GM23338 (cell line): ENCODE results near the gene LACC1.

ENCODE experiments used
- CREB1 ChIP-seq: fragments of 250-450 bp; sonication (Bioruptor Pico); IDR thresholded peaks from 2 replicates; pipeline ENCODE4 v1.5.0; 2020; ENCODE audit warnings: low read depth, mild to moderate bottlenecking, moderate library complexity
- CTCF ChIP-seq, 2 experiments: fragments of 200-600 bp in 1 of 2; sonication (generic) in 1 of 2; conservative IDR thresholded peaks; 2 replicates each; pipeline versions ENCODE4 v1.5.1 to v1.6.1; 2016 to 2017; ENCODE audit warnings: antibody characterized with exemption in 2 of 2, low read depth in 2 of 2, mild to moderate bottlenecking in 2 of 2, moderate library complexity in 1 of 2
- EZH2 ChIP-seq: fragments of 200-600 bp; sonication (generic); IDR thresholded peaks from one replicate; pipeline ENCODE4 v1.8.0; 2017; ENCODE audit warnings: antibody characterized with exemption, mild to moderate bottlenecking, low read depth; ENCODE audit not compliant: unreplicated experiment
- EZH2phosphoT487 ChIP-seq: fragments of 200-600 bp; sonication (generic); IDR thresholded peaks from one replicate; pipeline ENCODE4 v1.8.1; 2018; ENCODE audit warnings: antibody characterized with exemption; ENCODE audit not compliant: unreplicated experiment
- JUNB ChIP-seq: IDR thresholded peaks from one replicate; pipeline ENCODE4 v1.6.1; 2016; ENCODE audit warnings: antibody characterized with exemption; ENCODE audit not compliant: unreplicated experiment
- POLR2AphosphoS5 ChIP-seq: IDR thresholded peaks from 2 replicates; pipeline ENCODE4 v1.6.1; 2016; ENCODE audit warnings: antibody characterized with exemption, low read depth
- ZNF331 ChIP-seq: fragments of 250-450 bp; sonication (Bioruptor Pico); IDR thresholded peaks from 2 replicates; pipeline ENCODE4 v1.5.0; 2020; ENCODE audit warnings: low read depth, mild to moderate bottlenecking, moderate library complexity

- peak; percentile 51 to 74 for TF ChIP-seq CTCF (conservative IDR thresholded peaks at IDR 0.05; ENCODE audit: low read depth in 2 of 2)
- no peak for TF ChIP-seq EZH2phosphoT487
- TF ChIP-seq POLR2AphosphoS5 = no peak
- no peak for TF ChIP-seq EZH2
- TF ChIP-seq JUNB = no peak
- no peak for TF ChIP-seq ZNF331
- TF ChIP-seq CREB1 (CRISPR knock-in tag) = no peak
Measured at GRCh38 chr13:43908156-43909126, 28.7 kb downstream of the LACC1 start.
